NB4 (cell line): ENCODE measurements around the gene C11orf58.

Experiments used
- DNase-seq: peaks from one replicate; pipeline ENCODE4 v3.0.0; 2010; ENCODE audit warnings: low read depth
- H3K4me3 ChIP-seq: one replicate; pipeline ENCODE4 v1.5.1; 2011; ENCODE audit warnings: mild to moderate bottlenecking, low read depth, low read length, moderate library complexity
- MYC ChIP-seq: IDR thresholded peaks from 2 replicates; pipeline ENCODE4 v1.6.1; 2011; ENCODE audit warnings: low read depth, low read length
- POLR2A ChIP-seq: IDR thresholded peaks from 2 replicates; pipeline ENCODE4 v1.6.1; 2011; ENCODE audit warnings: mild to moderate bottlenecking; ENCODE audit not compliant: insufficient read length; ENCODE audit errors: extremely low read depth
- TF ChIP-seq, protein P1 (sequence below): IDR thresholded peaks from 2 replicates; pipeline ENCODE4 v1.6.1; 2011; ENCODE audit warnings: low read depth, low read length
- TF ChIP-seq, protein P2 (sequence below): IDR thresholded peaks from one replicate; pipeline ENCODE4 v1.5.1; 2012; ENCODE audit warnings: low read depth, low read length

Gene C11orf58

DNA sequence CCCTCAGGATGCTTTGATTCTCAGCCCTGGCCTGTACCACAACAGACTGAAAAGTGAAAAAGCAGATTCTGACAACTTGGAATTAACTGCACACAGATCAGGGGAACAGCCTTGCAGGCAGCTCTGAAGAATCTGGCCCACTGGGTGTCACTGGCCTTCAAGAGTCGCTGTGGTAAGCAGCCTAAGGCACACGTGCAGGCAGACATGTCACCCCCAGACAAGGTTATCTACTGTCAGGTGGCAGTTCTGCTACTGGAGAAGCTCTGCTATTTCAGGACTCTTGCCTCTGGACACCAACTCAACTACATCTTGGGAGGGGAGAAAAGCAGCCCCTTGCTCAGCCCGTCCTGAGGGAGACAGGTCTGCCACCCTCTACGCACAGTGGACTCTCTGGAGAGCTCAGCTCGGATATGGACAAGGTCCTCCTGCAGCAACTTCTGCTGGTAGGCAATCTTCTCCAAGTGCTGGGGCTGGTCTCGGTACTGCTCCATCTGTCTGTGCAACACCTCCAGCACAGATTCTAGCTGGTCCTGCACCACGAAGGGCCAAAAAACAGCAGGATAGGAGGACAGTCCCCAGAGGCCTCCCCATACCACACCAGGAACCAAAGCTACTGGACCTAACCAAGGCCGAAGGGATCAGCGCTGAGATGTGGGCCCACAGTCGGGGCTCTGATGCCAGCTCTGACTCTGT, 63.0 kb downstream of the C11orf58 start:
- H3K4me3 ChIP-seq: no peak overlapping the region
- TF ChIP-seq, protein P1, sequence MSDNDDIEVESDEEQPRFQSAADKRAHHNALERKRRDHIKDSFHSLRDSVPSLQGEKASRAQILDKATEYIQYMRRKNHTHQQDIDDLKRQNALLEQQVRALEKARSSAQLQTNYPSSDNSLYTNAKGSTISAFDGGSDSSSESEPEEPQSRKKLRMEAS: no peak
- TF ChIP-seq, protein P2, sequence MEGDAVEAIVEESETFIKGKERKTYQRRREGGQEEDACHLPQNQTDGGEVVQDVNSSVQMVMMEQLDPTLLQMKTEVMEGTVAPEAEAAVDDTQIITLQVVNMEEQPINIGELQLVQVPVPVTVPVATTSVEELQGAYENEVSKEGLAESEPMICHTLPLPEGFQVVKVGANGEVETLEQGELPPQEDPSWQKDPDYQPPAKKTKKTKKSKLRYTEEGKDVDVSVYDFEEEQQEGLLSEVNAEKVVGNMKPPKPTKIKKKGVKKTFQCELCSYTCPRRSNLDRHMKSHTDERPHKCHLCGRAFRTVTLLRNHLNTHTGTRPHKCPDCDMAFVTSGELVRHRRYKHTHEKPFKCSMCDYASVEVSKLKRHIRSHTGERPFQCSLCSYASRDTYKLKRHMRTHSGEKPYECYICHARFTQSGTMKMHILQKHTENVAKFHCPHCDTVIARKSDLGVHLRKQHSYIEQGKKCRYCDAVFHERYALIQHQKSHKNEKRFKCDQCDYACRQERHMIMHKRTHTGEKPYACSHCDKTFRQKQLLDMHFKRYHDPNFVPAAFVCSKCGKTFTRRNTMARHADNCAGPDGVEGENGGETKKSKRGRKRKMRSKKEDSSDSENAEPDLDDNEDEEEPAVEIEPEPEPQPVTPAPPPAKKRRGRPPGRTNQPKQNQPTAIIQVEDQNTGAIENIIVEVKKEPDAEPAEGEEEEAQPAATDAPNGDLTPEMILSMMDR: no peak
- no peak for DNase-seq

DNA sequence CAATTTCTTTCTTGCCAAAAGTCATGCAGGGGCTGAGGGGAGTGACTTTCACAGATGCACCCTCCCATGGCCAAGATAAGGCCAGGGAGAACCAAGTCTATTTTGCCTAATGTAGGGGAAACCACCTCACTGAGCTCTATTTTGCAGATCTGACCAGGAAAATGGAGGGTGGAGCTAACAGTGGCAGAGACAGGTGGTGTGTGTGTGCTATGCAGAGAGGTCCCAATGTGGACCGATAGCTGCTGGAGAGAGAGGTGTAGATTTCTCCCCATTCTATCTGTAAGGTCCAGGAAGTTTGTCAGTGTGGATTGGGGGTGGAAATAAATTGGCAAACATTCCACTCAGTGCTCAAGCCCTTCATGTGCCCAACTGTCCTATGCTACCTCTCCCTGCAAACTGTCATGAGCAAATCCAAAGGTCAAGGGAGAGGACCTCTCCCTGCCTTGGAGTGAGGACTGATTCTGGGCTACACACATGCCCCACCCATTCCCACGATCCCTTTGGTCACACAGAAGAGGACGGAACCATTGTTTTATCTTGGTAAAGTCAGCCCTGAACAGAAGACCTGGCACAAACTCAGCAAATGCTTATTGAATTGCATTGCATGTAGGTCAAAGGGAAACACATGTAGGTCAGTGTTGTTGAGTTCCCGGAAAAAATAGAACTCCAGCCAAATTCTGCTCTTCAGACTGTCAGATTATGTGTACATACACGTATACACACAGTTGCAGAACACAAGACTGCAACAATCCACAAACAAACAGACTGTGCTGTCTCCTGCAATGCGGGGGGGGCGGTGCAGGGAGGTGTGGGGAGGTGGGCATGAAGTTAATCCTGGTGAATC, 65.9 kb downstream of the C11orf58 start:
- TF ChIP-seq MYC (no peak), POLR2A (no peak)
- TF ChIP-seq, protein P2: no peak
- no peak for DNase-seq
- no peak overlapping the region for H3K4me3 ChIP-seq

DNA sequence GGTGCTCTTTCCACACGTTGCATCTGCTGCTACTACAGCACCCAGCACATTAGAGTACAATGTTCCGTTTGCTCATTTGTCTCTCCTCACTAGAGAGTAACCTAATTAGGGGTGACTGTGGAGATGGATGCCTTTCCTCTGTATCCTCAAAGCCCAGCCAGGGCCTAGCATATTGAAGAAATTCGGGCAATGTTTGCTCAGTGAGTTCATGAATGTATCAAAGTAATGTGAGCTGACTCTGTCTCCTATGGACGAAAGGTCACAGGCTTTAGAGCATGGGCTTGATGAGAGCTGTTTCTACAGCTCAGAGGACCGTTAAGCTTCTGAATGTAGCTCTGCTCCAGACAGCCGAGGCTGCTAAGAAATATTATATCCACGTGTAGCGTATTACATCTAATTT, 67.5 kb downstream of the C11orf58 start:
- H3K4me3 ChIP-seq: no peak overlapping the region
- no peak for TF ChIP-seq MYC
- TF ChIP-seq, protein P2: no peak
- TF ChIP-seq, protein P1: no peak
- no peak for TF ChIP-seq POLR2A
- DNase-seq: no peak

DNA sequence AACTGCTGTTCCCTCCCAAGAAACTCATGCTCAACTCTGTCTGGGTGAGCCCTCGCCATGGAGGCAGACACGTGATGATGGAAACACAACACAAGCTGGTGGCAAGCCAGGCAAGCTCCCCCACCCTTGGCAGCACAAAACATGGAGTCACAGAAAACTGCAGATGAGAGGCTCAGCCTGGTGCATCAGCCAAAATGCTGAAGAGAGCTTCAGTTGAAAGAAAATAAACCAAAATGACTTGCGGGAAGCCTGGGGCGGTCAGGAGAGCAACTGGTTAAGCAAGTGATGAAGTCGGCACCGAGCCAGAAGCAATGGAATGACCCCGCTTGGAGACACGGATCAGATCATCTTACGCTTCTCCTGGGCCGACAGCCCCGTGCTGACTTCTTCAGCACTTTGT, 68.3 kb downstream of the C11orf58 start:
- no peak overlapping the region for H3K4me3 ChIP-seq
- TF ChIP-seq, protein P2: no peak
- TF ChIP-seq MYC (no peak), POLR2A (no peak)
- TF ChIP-seq, protein P1: no peak
- DNase-seq: no peak

DNA sequence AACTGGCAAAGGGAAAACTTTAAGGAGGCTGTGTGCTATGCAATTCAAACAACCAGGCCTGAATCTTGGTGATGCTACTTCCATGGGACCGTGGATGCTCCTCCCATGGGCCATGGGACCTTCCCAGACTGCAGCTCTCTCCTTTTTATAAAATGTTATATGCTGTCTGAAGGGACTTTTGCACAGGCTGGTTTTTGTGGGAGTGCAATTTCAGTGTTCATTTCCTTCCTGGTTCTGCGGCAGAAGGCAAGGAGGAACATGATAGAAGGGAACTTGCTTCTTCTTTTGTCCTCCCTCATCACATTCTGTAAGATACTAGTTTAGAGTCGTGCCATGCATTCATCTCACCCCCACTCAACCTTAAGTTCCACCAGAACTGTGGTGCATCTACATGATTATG, 68.9 kb downstream of the C11orf58 start:
- TF ChIP-seq, protein P1: no peak
- TF ChIP-seq MYC (no peak), POLR2A (no peak)
- TF ChIP-seq, protein P2: no peak
- DNase-seq: peak; percentile 48
- H3K4me3 ChIP-seq: no peak overlapping the region
